Measurements from ENCODE around the gene MFF. TPM values are rescaled to one million over a fixed set of nuclear protein-coding genes. Genes with fewer than 3 reads are reported as not detected.

Gene MFF
- total and polyA plus RNA-seq, 2 of the 4 experiments (the other 2 are of a cell fraction): 70.1 to 86.4 TPM

DNA sequence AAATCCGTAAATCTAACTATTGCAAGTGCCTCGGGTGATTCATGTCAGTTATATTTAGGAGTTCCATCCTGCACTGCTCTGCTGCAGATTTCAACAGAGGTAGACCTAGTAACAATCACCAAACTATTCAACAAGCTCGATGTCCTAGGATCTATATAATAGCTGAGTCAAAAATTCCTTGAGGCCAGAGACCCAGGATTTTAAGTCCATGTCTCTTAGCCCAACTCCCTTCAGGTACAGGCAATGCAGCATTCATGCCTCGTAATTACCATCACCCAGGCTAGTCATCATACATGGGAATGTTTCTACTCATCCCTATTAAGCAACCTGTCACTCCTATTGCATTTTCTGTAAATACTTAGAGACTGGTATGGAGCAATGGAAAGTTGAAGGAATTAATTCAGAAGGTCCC is 53.3 kb downstream of the MFF start:
- in situ Hi-C loops (cut with MboI; ENCODE audit: low sequenced_read_pairs): no loop called here
- Histone ChIP-seq H4K8ac (ENCODE audit: low read depth in 2 of 2, low read length in 2 of 2) (no peak overlapping the region), H2AFZ (replicated peaks; ENCODE audit: low read length, poor library complexity) (no peak overlapping the region), H4K20me1 (ENCODE audit: insufficient read depth, low read length) (no peaks in the 10 kb centered on the region), H3K9ac (ENCODE audit: low read depth, low read length) (no peak overlapping the region), H3K9me1 (ENCODE audit: insufficient read depth, low read length) (no peaks in the 10 kb centered on the region), H3K27ac (ENCODE audit: insufficient read depth, low read length) (no peak overlapping the region), H3K9me3 (ENCODE audit: control insufficient read depth, insufficient read depth, low read length) (no peaks in the 10 kb centered on the region), H4K5ac (ENCODE audit: low read depth, low read length) (no peak overlapping the region), H4K91ac (ENCODE audit: insufficient read depth, low read depth, low read length) (no peak overlapping the region), H2BK120ac (ENCODE audit: low read depth, low read length) (no peak overlapping the region; the same call in 1 of the 2 replicates), H3K18ac (ENCODE audit: low read depth, low read length) (no peak overlapping the region), H2AK9ac (replicated peaks; ENCODE audit: low read depth, low read length, poor library complexity) (no peak overlapping the region), H3K56ac (ENCODE audit: extremely low read depth, insufficient read depth, low read length) (no peak overlapping the region), H2BK5ac (ENCODE audit: low read depth, low read length, poor library complexity, severe bottlenecking) (peak overlapping the region; percentile 55), H2AK5ac (ENCODE audit: low read depth, low read length) (no peak overlapping the region), H3K4me2 (ENCODE audit: low read depth, low read length) (no peak overlapping the region), H3K4me1 (ENCODE audit: control insufficient read depth, insufficient read depth, low read length) (peaks cover 5% of the 10 kb centered on the region), H3K27me3 (ENCODE audit: control insufficient read depth, insufficient read depth, low read length) (no peaks in the 10 kb centered on the region), H3K36me3 (ENCODE audit: control insufficient read depth, insufficient read depth, low read length) (no peaks in the 10 kb centered on the region), H3K23ac (ENCODE audit: low read depth, low read length) (no peak overlapping the region), H2BK20ac (ENCODE audit: low read depth, low read length) (no peak overlapping the region), H3K79me1 (ENCODE audit: low read depth in 1 of 2, low read length in 2 of 2) (no peaks in the 10 kb centered on the region), H3K4ac (ENCODE audit: low read depth, low read length) (0 out of 2 replicates have a peak overlapping the region, but pooled peaks have one; percentile 4), H3K14ac (replicated peaks; ENCODE audit: low read depth, low read length) (no peak overlapping the region; the same call in 1 of the 2 replicates), H3K4me3 (ENCODE audit: insufficient read depth, low read depth, low read length) (no peak overlapping the region), H2BK15ac (ENCODE audit: low read depth, low read length) (peak overlapping the region; percentile 26; the same call in 1 of the 3 replicates)
- ChIA-PET CTCF (interaction anchor here (0.6 kb wide), 1 partner anchor 202 kb away, joined by 4 read pairs; no protein-coding TSS in a partner anchor), POLR2A (ENCODE audit: unreplicated experiment) (no interaction called here)
- intact Hi-C loops (cut with micrococcal nuclease): no loop called here
- ATAC-seq (ENCODE audit: low read depth): peak; percentile 25; the same call in 1 of the 2 replicates
- TF ChIP-seq MXI1 (IDR thresholded peaks at IDR 0.05; ENCODE audit: borderline replicate concordance, low read depth, low read length) (no peak), CEBPB (IDR thresholded peaks at IDR 0.05; ENCODE audit: low read depth, low read length) (peak; percentile 84)
- peak; percentile 45 for DNase-seq
- dilution Hi-C loops (cut with HindIII; ENCODE audit: low sequenced_read_pairs, unreplicated experiment): no loop called here
- BruUV-seq (replicated peaks): no TSS peak
- 60% methylated on average over 2 of the region's 4 CpGs; no CpG with 5 or more reads in 1 of the 2 experiments for WGBS, 2 experiments (ENCODE audit: extremely low coverage in 2 of 2, insufficient read length in 1 of 2)
